GM12878 (cell line): ENCODE data around the gene IL10. TPM values are rescaled to one million over a fixed set of nuclear protein-coding genes. Genes with fewer than 3 reads are reported as not detected.

ENCODE experiments used
- BCLAF1 ChIP-seq: fragments of 450-650 bp; IDR thresholded peaks from 2 replicates; pipeline ENCODE4 v1.6.1; 2017; ENCODE audit warnings: antibody characterized with exemption, mild to moderate bottlenecking, moderate library complexity
- BMI1 ChIP-seq: fragments of 450-650 bp; IDR thresholded peaks from 2 replicates; pipeline ENCODE4 v1.6.1; 2016; ENCODE audit warnings: mild to moderate bottlenecking, moderate library complexity, borderline replicate concordance
- CBFB ChIP-seq: IDR thresholded peaks from 2 replicates; pipeline ENCODE4 v1.6.1; 2016; ENCODE audit warnings: antibody characterized with exemption, low read depth
- E2F4 ChIP-seq: IDR thresholded peaks from 2 replicates; pipeline ENCODE4 v1.6.1; 2012; ENCODE audit warnings: low read depth, low read length, improper control_type of control experiment
- FOS ChIP-seq: IDR thresholded peaks from 3 replicates; pipeline ENCODE4 v1.6.1; 2011; ENCODE audit warnings: borderline replicate concordance; ENCODE audit not compliant: insufficient read length; ENCODE audit errors: extremely low read depth
- GATAD2B ChIP-seq: fragments of 450-650 bp; conservative IDR thresholded peaks from 2 replicates; pipeline ENCODE4 v1.6.1; 2017; ENCODE audit warnings: low read depth, mild to moderate bottlenecking, moderate library complexity
- HDAC6 ChIP-seq: fragments of 200-600 bp; sonication (generic); IDR thresholded peaks from one replicate; pipeline ENCODE4 v1.8.0; 2017; ENCODE audit warnings: antibody characterized with exemption; ENCODE audit not compliant: unreplicated experiment
- MYB ChIP-seq: fragments of 150-350 bp; IDR thresholded peaks from 2 replicates; pipeline ENCODE4 v1.6.1; 2014; ENCODE audit warnings: mild to moderate bottlenecking, low read depth, low read length, borderline replicate concordance
- NR2C1 ChIP-seq: fragments of 450-650 bp; IDR thresholded peaks from 2 replicates; pipeline ENCODE4 v1.6.1; 2017; ENCODE audit warnings: antibody characterized with exemption, mild to moderate bottlenecking, moderate library complexity
- PRDM15 ChIP-seq: fragments of 450-650 bp; formaldehyde crosslinking; IDR thresholded peaks from 2 replicates; pipeline ENCODE4 v1.4.0; 2020; ENCODE audit warnings: mild to moderate bottlenecking, moderate library complexity
- REST ChIP-seq: IDR thresholded peaks from 2 replicates; pipeline ENCODE4 v1.6.1; 2012; ENCODE audit warnings: mild to moderate bottlenecking, low read depth, low read length
- SMC3 ChIP-seq: IDR thresholded peaks from 2 replicates; pipeline ENCODE4 v1.6.1; 2011; ENCODE audit warnings: low read length, improper control_type of control experiment, borderline replicate concordance
- STAT1 ChIP-seq: fragments of 450-650 bp; conservative IDR thresholded peaks from 2 replicates; pipeline ENCODE4 v1.6.1; 2014; ENCODE audit warnings: antibody characterized with exemption, mild to moderate bottlenecking
- ZBTB11 ChIP-seq: fragments of 450-650 bp; formaldehyde crosslinking; IDR thresholded peaks from 2 replicates; pipeline ENCODE4 v1.5.0; 2022; ENCODE audit warnings: mild to moderate bottlenecking, missing genetic modification characterization
- polyA plus RNA-seq, 11 experiments: library from polyadenylated mRNA; depleted of rRNA in 4 of 11; unstranded in 6 of 11; stranded (reverse) in 5 of 11; fragments of >200 nt; fragmentation: Nextera tagmentation in 4 of 11; fragmentation: Illumina TruSeq in 1 of 11; extraction: Ambion mirVana in 4 of 11; extraction: Trizol in 1 of 11; gene quantifications; 1 replicate in 1 of 11; 2 replicates in 10 of 11; pipeline versions ENCODE4 v1.2.1 to v1.2.3, GENCODE V29; 2011 to 2016; ENCODE audit warnings: inconsistent platforms in 2 of 11, missing spikeins in 2 of 11, low read depth in 1 of 11
- total RNA-seq, 4 experiments: library from RNA; depleted of rRNA in 3 of 4; stranded (reverse); fragments of >200 nt in 3 of 4; fragmentation: Illumina TruSeq in 1 of 4; extraction: Trizol in 1 of 4; gene quantifications; 2 replicates each; pipeline versions ENCODE4 v1.2.1 to v1.2.3, GENCODE V29; 2013 to 2021

The IL10 gene
- total and polyA plus RNA-seq, 10 of the 15 experiments (the other 5 are each of a cell fraction or from before 2014, with no cell fraction given) = 0.34 to 5.0 (median 1.1) TPM

GRCh38 chr1:206792939-206793607 is 20.8 kb upstream of the IL10 start (continued):
- TF ChIP-seq REST = 0 out of 2 replicates have a peak, but pooled peaks have one; percentile 29
- no peak for TF ChIP-seq BMI1
- 0 out of 2 replicates have a peak, but pooled peaks have one; percentile 43 for TF ChIP-seq NR2C1
- TF ChIP-seq GATAD2B = peak; percentile 82
- no peak for TF ChIP-seq SMC3
- TF ChIP-seq FOS = no peak
- TF ChIP-seq MYB = no peak
- TF ChIP-seq HDAC6 = no peak
- no peak for TF ChIP-seq ZBTB11 (CRISPR knock-in tag)
- no peak for TF ChIP-seq BCLAF1
- no peak for TF ChIP-seq CBFB
- TF ChIP-seq E2F4 = no peak
- TF ChIP-seq PRDM15 (CRISPR knock-in tag) = no peak
- no peak for TF ChIP-seq STAT1
